ENCODE data around the gene CLEC4F.

The CLEC4F gene

GRCh38 chr2:70785137-70785911 is 35.1 kb downstream of the CLEC4F start:
- DNase-seq, result peak; percentile 66

DNA sequence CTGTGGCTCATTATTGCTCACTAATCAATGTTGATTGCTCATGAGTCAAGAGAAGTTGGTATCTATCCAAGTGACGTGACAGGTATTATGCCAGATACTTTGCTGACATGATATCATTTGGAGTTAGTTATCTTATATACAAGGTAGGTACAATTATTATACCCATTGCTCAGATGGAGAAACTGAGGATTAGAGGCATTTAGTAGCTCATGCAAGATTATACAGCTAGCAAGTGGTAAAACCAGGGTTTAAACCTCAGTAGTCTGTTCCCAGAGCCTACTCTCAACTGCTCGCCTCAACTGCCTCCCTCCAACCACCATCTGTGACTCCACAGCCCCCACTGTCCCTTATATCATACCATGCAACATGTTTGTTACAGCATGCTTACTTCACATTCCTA is 36.1 kb downstream of the CLEC4F start:
- no peak for DNase-seq

DNA sequence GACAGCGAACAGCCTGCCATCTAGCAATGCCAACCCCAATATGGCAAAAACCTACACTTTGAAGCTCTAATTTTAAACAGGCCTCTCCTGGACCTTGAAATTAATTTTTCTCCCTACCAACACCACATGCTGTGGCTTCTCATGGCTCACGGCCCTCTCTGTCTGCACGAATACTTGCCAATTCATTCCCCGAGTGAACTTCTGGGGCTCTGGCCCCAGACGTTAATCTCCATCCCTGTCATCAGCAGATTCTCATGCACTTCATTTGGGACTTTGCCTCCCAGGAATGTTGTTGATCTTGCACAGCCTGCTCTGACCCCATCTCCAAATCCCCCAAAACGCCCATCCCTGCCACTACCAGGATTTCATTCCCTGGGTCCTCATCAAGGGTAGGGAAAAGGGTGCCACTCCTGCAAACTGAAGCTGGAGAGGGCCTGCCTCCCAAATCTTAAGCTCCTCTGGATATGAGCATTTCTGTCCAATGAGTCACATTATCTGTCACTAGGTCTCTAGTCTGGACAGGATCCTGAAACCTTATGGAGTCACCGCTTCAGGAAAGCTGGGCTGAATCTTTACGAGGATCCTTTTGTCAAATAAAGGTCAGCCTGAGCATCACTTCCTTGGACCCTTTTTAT is 40.4 kb downstream of the CLEC4F start:
- DNase-seq, result no peak

GRCh38 chr2:70779491-70779890 is 40.9 kb downstream of the CLEC4F start:
- DNase-seq, result no peak

DNA sequence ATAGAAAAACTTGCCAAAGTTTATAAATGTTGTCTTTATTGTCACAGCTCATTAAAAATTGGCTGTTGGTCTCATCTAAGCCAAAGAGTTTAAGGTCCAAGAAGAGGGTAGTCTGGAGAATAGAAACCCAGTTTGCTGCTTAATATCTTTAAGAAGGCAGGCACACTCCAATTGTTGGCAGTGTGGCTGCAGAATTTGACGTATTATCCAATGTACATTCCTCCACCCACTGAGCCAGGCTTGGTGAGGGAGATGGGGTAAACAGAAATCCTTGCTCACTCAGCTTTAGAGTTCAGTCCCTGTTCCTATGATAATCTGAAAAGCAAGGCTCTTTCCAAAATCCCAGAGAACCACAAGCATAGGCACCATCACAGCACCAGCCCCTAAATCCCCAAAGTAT is 41.7 kb downstream of the CLEC4F start:
- DNase-seq, result no peak

- DNase-seq, result no peak
Measured at GRCh38 chr2:70777450-70777849, 42.9 kb downstream of the CLEC4F start.

DNA sequence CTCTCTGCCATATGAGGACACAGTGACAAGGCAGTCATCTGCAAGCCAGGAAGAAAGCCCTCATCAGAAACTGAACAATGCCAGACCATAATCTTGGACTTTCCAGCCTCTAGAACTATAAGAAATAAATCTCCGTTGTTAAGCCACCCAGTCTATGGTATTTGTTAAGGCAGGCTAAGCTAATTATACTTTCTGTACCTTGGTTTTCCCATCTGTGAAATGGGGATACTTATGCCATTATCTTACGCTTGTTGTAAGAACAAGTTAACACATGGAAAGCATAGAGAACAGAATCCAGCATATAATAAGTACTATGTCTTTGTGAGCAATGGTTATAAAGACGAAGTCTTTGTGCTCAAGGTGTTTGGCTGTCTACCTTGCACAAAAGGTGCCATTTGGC is 44.1 kb downstream of the CLEC4F start:
- DNase-seq, result no peak

- DNase-seq, result no peak
Measured at GRCh38 chr2:70775141-70775540, 45.3 kb downstream of the CLEC4F start.

GRCh38 chr2:70772486-70773155 is 47.8 kb downstream of the CLEC4F start:
- DNase-seq, result no peak

DNA sequence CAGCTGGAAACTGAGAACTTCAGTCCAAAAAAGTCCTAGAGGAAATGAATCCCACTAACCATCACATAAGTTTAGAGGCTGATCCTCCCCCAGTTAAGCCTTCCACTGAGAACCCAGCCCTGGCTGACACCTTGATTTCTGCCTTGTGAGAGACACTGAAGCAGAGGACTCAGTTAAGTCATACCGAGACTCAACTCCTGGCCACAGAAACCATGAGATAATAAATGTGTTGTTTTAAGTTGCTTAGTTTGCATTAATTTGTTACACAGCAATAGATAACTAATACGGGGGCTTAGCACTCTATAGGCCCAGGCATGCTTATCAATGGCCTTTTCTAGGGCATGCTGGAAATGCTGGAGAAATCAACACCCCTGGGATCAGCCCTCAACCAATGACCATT is 49.0 kb downstream of the CLEC4F start:
- no peak for DNase-seq

DNA sequence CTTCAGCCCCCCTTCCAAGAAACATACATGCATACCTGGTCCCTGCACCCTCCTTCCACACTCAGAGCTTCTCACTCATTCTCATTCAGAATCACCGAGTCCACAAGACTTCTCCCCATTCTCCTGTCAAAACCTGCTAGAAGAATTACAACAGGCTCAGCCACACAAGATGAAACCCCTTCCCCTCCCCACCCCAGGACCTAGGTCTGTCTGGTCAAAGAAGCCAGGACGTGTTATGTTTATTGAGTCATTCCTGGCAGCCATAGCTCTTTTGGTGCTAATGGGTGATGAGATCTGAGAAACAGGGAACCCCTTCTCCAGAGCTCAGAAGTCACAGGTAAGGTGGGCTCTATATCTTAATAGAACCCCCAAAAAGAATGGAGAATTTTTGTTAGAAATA is 50.9 kb downstream of the CLEC4F start:
- no peak for DNase-seq

- DNase-seq, result no peak
Measured at GRCh38 chr2:70768590-70769085, 51.8 kb downstream of the CLEC4F start.

DNA sequence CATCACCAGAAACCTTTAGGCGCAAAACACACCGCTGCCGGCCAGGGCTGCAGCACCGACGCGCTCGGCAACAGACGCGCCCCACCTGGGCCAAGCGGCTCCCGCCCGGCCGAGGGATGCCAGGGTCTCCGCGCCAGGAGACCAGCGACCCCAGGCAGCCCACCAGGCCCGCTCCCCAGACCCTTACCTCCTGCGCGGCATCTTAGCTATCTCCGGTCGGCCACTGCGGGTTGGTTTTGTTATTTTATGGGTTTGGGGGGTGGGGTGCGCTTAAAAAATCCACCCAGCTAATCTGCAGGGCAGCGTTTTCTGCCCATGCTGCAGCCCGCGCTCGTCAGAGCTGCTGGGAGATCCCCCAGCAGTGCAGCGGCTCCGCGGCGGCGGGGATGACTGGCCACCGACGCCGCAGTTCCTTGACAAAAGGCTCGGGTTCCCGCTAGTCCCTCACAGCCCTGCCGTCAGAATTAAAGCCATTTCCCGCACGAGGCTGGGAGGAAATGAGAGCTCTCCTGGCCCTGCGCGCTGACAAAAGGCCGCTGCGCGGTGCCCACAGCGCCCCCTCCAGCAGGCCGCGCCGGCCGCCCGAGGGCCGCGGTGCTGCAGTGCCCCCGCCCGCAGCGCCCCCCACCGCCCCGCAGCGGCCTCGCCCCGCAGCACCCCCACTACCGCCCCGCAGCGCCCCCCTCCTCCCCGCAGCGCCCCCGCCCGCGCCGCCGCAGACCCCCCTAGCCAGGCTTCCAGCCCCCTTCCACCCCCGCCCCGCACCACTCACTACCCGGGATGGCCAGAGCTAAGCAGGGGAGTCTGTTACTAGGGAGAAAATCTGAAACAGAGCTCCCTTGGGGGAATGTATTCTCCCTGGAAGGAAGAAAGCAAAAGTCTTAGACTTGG is 52.5 kb downstream of the CLEC4F start, which contains the start of gene ADD2:
Gene ADD2, minus strand, starts transcription at position 502 of the 891 bp plus-strand sequence. CDS start 61,792 bp downstream, outside the sequence.
- peak; percentile 88 for DNase-seq

DNA sequence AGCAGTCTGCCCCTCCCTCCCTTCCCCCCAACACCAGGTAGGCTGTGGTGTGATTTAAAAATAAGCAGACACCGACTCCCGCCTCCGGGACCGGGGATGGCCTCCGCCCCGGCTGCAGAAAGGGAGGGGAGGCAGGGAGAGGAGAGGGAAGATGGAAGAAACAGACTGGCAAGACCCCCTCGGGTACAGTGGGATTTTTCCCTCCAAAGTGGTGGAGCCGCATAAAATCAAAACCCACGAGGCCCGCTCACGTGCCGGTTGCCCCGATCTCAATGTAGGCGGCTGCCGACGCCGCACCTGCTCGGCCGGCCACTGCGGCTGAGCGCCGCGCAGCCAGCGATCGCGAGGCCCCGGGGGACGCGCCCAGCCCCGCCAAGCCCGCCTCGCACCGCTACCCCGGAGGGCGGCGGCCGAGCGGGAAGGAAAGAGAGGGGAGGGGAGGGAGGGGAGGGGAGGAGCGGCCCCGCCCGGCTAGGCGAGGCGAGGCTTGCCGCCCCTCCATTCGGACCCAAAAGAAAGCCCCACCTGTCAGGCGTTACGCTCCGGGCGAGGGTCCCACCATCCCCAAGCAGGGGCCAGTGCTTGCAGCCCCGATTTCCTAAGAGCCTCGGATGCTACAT is 53.2 kb downstream of the CLEC4F start:
- DNase-seq, result no peak

- DNase-seq, result peak; percentile 28
Measured at GRCh38 chr2:70766357-70767078, 53.9 kb downstream of the CLEC4F start.

DNA sequence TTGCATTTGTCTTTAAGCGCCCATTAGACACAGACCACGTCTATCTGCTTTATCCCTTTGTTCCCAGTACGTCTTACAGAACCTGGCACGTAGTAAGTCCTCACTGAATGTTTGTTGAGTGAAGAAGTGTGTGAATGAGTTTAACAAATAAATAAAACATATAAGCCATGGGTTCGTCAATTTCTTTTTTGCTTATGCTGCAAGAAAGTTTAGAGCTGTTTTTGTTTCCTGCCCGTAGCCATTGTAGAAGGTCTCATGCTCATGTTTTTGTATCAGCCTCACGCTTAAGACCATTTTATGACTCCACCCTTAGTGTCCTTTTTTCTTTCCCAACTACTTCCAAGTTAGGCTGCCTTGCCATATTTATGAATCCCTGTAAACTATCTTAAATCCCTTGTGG is 54.9 kb downstream of the CLEC4F start:
- no peak for DNase-seq

GRCh38 chr2:70759446-70759845 is 61.0 kb downstream of the CLEC4F start:
- DNase-seq, result peak; percentile 15

Measured in suppressor macrophage treated with lipopolysaccharide for 4 hours (primary cell).